Aorta (tissue), 5 donors: ENCODE results near the gene ZBBX. TPM values are rescaled to one million over a fixed set of nuclear protein-coding genes. Genes with fewer than 3 reads are reported as not detected.
A peak's percentile ranks its signal among the peaks of the same experiment; 100 is the strongest.
"Not testable (repeated sequence)": the region's sequence is repeated elsewhere in the genome, so short reads cannot be mapped to it uniquely, and the experiment has no call there.

ENCODE experiments used
- ATAC-seq: fragments of 200-7000 bp; cut with Tn5 transposase; one replicate; pipeline ENCODE4 v1.9.1; 2022; ENCODE audit warnings: moderate library complexity; ENCODE audit not compliant: low FRiP score
- DNase-seq, 2 donors: peaks; one replicate each; pipeline ENCODE4 v3.0.0-alpha.2; 2020
- H3K27ac ChIP-seq, 2 donors: one replicate each; pipeline ENCODE4 v1.5.1; 2013; ENCODE audit warnings: low read length in 2 of 2, mild to moderate bottlenecking in 2 of 2, moderate library complexity in 2 of 2, control low read depth in 1 of 2, inconsistent platforms in 1 of 2, low read depth in 1 of 2
- H3K27me3 ChIP-seq, 2 donors: one replicate each; pipeline ENCODE4 v1.6.1; 2013; ENCODE audit warnings: control low read depth in 1 of 2, low read length in 1 of 2, mild to moderate bottlenecking in 1 of 2, moderate library complexity in 1 of 2; ENCODE audit not compliant: insufficient read depth in 2 of 2, control insufficient read depth in 1 of 2
- H3K36me3 ChIP-seq, 2 donors: one replicate each; pipeline ENCODE4 v1.6.1; 2013; ENCODE audit warnings: control low read depth in 1 of 2, low read length in 1 of 2, mild to moderate bottlenecking in 1 of 2; ENCODE audit not compliant: insufficient read depth in 2 of 2, control insufficient read depth in 1 of 2
- H3K4me1 ChIP-seq, 2 donors: one replicate each; pipeline ENCODE4 v1.6.1; 2013; ENCODE audit warnings: low read length in 2 of 2, control low read depth in 1 of 2, mild to moderate bottlenecking in 1 of 2, moderate library complexity in 1 of 2; ENCODE audit not compliant: insufficient read depth in 2 of 2, control insufficient read depth in 1 of 2
- H3K4me3 ChIP-seq, 2 donors: one replicate each; pipeline ENCODE4 v1.5.1; 2013; ENCODE audit warnings: low read length in 2 of 2, control low read depth in 1 of 2, mild to moderate bottlenecking in 1 of 2
- H3K9me3 ChIP-seq: one replicate; pipeline ENCODE4 v1.6.1; 2013; ENCODE audit warnings: mild to moderate bottlenecking, low read length; ENCODE audit not compliant: control insufficient read depth
- WGBS, 2 donors: extraction: QIAGEN DNeasy Blood & Tissue Kit; methylation state at CpG; one replicate each; pipeline ENCODE4 v1.1.7; 2013; 5-methylcytosine and 5-hydroxymethylcytosine counted together
- intact Hi-C, 2 donors: fragments of 100-400 bp; cut with DNase I; formaldehyde crosslinking; loops; one replicate each; pipeline versions ENCODE4 v1.14.2 to v1.15.0; 2022
- long read RNA-seq, 2 donors: library from polyadenylated mRNA; unstranded; transcript quantifications; one replicate each; pipeline ENCODE4 v2.0.0, GENCODE V29; 2020 to 2021
- polyA plus RNA-seq, 2 donors: library from polyadenylated mRNA; stranded (reverse); fragments of 200-250 nt; gene quantifications; one replicate each; pipeline ENCODE4 v1.2.3, GENCODE V29; 2013
- total RNA-seq, 2 donors: library from RNA; stranded (reverse); fragmentation: NEBNext Ultra II Directional; extraction: Animal tissue kit (Norgen Biotek cat#: 25700); gene quantifications; one replicate each; pipeline ENCODE4 v1.2.1, GENCODE V29; 2021
- donor health status: healthy with polysubstance abuse.
- donor health status: Bipolar disorder and iron deficiency.
- donor health status: DM: no; HTN: no; CAD: no.
- donor health status: DM: no; HTN: no; CAD: no.
- donor health status: DM: yes; HTN: yes; CAD: no.

The ZBBX gene
- total RNA-seq (not detected), polyA plus RNA-seq (not detected)
- long read RNA-seq, donor 1, result 0 reads
- long read RNA-seq, donor 2, result 0 reads

GRCh38 chr3:167380004-167380689, at the start of gene ZBBX:
Gene ZBBX, minus strand, starts transcription at chr3:167380297. Its CDS starts 7,396 bp downstream, at chr3:167372901.
- WGBS, 2 donors, result 1 to 2% methylated on average over 19 to 28 of the region's 28 CpGs

GRCh38 chr3:167426962-167427361, 46.9 kb upstream of the ZBBX start:
- H3K27ac ChIP-seq, H3K4me3 ChIP-seq, H3K9me3 ChIP-seq, H3K36me3 ChIP-seq, DNase-seq, ATAC-seq, H3K4me1 ChIP-seq, intact Hi-C loops, H3K27me3 ChIP-seq: not testable (repeated sequence)
- 87 to 92% methylated on average over 3 of the region's 3 CpGs for WGBS, 2 donors

More at GRCh38 chr3:167380004-167380689, at the start of gene ZBBX:
- H3K27ac ChIP-seq, result no peak within 1 kb of the TSS
- H3K27me3 ChIP-seq, result no peaks in the 10 kb centered on the region
- H3K4me1 ChIP-seq, result no peaks in the 10 kb centered on the region
- H3K4me3 ChIP-seq, result peak within 1 kb of the TSS in 1 of 2 donors; percentile 0
- no peaks in the 10 kb centered on the region for H3K9me3 ChIP-seq
- DNase-seq (peak; percentile 85 to 92), ATAC-seq (peak; percentile 88)
- intact Hi-C loops, result no loop called here
- no peaks in the 10 kb centered on the region for H3K36me3 ChIP-seq

- intact Hi-C loops, H3K4me3 ChIP-seq, H3K27me3 ChIP-seq, DNase-seq, H3K9me3 ChIP-seq, ATAC-seq, H3K27ac ChIP-seq, H3K4me1 ChIP-seq, H3K36me3 ChIP-seq: not testable (repeated sequence)
- 84 to 88% methylated on average over 4 of the region's 4 CpGs for WGBS, 2 donors
Observed at GRCh38 chr3:167422396-167422795, 42.3 kb upstream of the ZBBX start.

- WGBS, 2 donors, result 79 to 85% methylated on average over 1 of the region's 1 CpG
- H3K27me3 ChIP-seq, result no peaks in the 10 kb centered on the region
- no peaks in the 10 kb centered on the region for H3K9me3 ChIP-seq
- no peaks in the 10 kb centered on the region for H3K4me1 ChIP-seq
- intact Hi-C loops, result no loop called here
- no peak for DNase-seq
- no peaks in the 10 kb centered on the region for H3K36me3 ChIP-seq
- H3K4me3 ChIP-seq, result no peak overlapping the region
- no peak overlapping the region for H3K27ac ChIP-seq
- no peak for ATAC-seq
Observed at GRCh38 chr3:167409611-167410010, 29.5 kb upstream of the ZBBX start.

- DNase-seq, result peak in 1 of 2 donors; percentile 49
- intact Hi-C loops, result no loop called here
- H3K4me3 ChIP-seq, result no peak overlapping the region
- no peak overlapping the region for H3K27ac ChIP-seq
- no peaks in the 10 kb centered on the region for H3K4me1 ChIP-seq
- no peaks in the 10 kb centered on the region for H3K9me3 ChIP-seq
- 46 to 65% methylated on average over 3 of the region's 3 CpGs for WGBS, 2 donors
- no peaks in the 10 kb centered on the region for H3K36me3 ChIP-seq
- ATAC-seq, result no peak
- H3K27me3 ChIP-seq, result no peaks in the 10 kb centered on the region
Observed at GRCh38 chr3:167406876-167407492, 26.9 kb upstream of the ZBBX start.

- Histone ChIP-seq H3K9me3 (no peaks in the 10 kb centered on the region), H3K27ac (no peak overlapping the region), H3K4me3 (no peak overlapping the region), H3K27me3 (no peaks in the 10 kb centered on the region), H3K4me1 (no peaks in the 10 kb centered on the region), H3K36me3 (no peaks in the 10 kb centered on the region)
- DNase-seq (no peak), ATAC-seq (no peak)
- intact Hi-C loops, result no loop called here
- WGBS, 2 donors, result 0 to 7% methylated on average over 1 of the region's 1 CpG
Observed at GRCh38 chr3:167397826-167398225, 17.7 kb upstream of the ZBBX start.

- no peaks in the 10 kb centered on the region for H3K36me3 ChIP-seq
- H3K4me3 ChIP-seq, result no peak overlapping the region
- no peak overlapping the region for H3K27ac ChIP-seq
- ATAC-seq, result no peak
- no peaks in the 10 kb centered on the region for H3K4me1 ChIP-seq
- WGBS, 2 donors, result 63 to 76% methylated on average over 2 of the region's 2 CpGs
- intact Hi-C loops, result no loop called here
- H3K27me3 ChIP-seq, result no peaks in the 10 kb centered on the region
- no peak for DNase-seq
- no peaks in the 10 kb centered on the region for H3K9me3 ChIP-seq
Observed at GRCh38 chr3:167396075-167396474, 16.0 kb upstream of the ZBBX start.

- Histone ChIP-seq H3K27ac (no peak overlapping the region), H3K9me3 (no peaks in the 10 kb centered on the region), H3K27me3 (no peaks in the 10 kb centered on the region), H3K4me1 (no peaks in the 10 kb centered on the region), H3K36me3 (no peaks in the 10 kb centered on the region), H3K4me3 (no peak overlapping the region)
- DNase-seq (no peak), ATAC-seq (no peak)
- WGBS, 2 donors, result 25 to 27% methylated on average over 2 of the region's 2 CpGs
- intact Hi-C loops, result no loop called here
Observed at GRCh38 chr3:167394003-167394402, 13.9 kb upstream of the ZBBX start.

GRCh38 chr3:167382155-167382554, 2.1 kb upstream of the ZBBX start:
- H3K4me3 ChIP-seq, result no peak overlapping the region
- DNase-seq, result no peak
- no peaks in the 10 kb centered on the region for H3K36me3 ChIP-seq
- H3K27ac ChIP-seq, result no peak overlapping the region
- intact Hi-C loops, result no loop called here
- H3K9me3 ChIP-seq, result no peaks in the 10 kb centered on the region
- peaks cover 0 to 2% of the 10 kb centered on the region in 2 donors for H3K27me3 ChIP-seq
- WGBS, 2 donors, result 90 to 92% methylated on average over 3 of the region's 3 CpGs
- ATAC-seq, result no peak
- no peaks in the 10 kb centered on the region for H3K4me1 ChIP-seq
